ENCODE data around the gene NECTIN4. TPM values are rescaled to one million over a fixed set of nuclear protein-coding genes. Genes with fewer than 3 reads are reported as not detected.

NECTIN4 gene
- under 1 TPM; 0.12 to 0.16 TPM for total RNA-seq

DNA sequence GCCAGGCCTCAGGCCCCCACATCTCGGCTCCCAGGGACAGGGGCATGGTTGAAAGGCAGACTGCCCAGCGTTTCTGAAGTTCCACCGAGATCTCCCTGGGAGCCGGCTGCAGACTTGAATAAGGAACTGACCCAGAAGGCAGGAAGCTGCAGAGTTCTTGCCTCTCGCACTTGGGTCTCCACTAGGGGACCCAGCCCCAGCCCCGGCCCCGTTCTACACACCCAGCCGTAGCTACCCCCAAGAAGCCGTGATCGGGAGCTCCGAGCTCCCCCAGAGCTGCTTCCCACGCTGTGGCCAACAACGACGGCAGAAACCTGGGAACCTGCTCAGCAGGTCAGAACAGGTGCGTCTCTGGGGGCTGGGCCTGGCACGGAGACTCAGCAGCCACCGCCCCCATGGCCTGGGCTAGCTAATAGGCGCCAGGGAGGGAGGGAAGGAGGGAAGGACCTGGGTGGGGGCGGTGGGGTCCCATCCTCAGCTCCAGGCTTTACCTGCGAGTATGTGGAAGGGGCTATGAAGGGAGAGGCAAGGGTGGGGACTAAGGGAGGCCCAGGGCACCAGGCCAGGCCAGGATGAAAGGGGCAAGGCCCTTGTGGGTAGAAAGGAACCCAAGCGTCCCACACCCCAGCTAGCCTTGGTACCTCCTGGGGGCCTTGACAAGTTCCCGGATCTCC is at the start of gene NECTIN4:
Gene NECTIN4, minus strand, starts transcription at position 308 of the 674 bp plus-strand sequence. Its CDS starts 262 bp downstream, at position 46.
- no peak within 1 kb of the TSS for H3K4me3 Mint-ChIP-seq
- no peaks in the 10 kb centered on the region for H3K9me3 Mint-ChIP-seq
- peaks cover 48% of the 10 kb centered on the region for H3K4me1 Mint-ChIP-seq
- H3K27me3 Mint-ChIP-seq: no peaks in the 10 kb centered on the region
- H3K27ac Mint-ChIP-seq: no peak within 1 kb of the TSS
- no peak for DNase-seq
- no peaks in the 10 kb centered on the region for H3K36me3 Mint-ChIP-seq

DNA sequence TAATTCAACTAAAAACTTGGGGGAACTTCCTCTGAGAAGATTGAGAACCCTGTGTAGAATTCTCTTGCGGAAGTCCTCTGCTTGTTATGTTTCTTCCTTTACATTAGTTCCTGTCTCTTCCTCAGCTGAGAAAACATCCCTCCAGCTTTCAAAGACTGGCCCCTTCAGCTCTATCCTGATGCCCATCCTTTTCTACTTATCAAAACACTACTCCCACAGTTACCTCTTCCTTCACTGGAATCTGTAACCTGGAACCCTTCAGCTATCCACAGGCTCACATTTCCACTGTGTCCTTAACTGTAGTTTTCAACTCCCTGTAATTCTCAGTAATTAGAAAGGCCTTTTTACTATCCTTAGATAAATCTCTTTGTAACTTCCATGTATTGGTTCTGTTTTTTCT is 49.1 kb upstream of the NECTIN4 start:
- H3K36me3 Mint-ChIP-seq: peaks cover 5% of the 10 kb centered on the region
- H3K4me3 Mint-ChIP-seq: no peak overlapping the region

DNA sequence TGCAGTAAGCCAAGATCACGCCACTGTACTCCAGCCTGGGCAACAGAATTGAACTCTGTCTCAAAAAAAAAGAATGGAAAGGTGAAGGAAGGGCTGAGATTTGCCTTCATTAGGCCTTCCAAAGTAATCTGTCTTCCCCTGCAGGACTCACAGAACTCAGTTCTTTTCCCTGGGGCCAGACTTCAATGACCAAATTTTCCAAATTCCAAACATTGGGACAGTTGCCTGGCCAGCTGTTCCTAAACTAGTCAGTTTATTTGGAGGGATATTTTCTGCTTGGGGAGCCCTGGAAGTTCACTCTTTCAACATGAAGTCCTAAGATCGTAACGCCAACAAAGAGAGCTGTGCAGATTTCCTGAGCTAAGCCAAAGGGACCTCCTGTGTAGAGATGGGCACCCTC is 48.5 kb upstream of the NECTIN4 start:
- DNase-seq: no peak
- peaks cover 5% of the 10 kb centered on the region for H3K36me3 Mint-ChIP-seq
- H3K27ac Mint-ChIP-seq: no peak overlapping the region
- H3K4me3 Mint-ChIP-seq: no peak overlapping the region
- no peaks in the 10 kb centered on the region for H3K27me3 Mint-ChIP-seq
- peaks cover 7% of the 10 kb centered on the region for H3K4me1 Mint-ChIP-seq
- no peaks in the 10 kb centered on the region for H3K9me3 Mint-ChIP-seq

More for the DNA sequence above, 49.1 kb upstream of the NECTIN4 start:
- DNase-seq: no peak
- Mint-ChIP-seq H3K4me1 (peaks cover 7% of the 10 kb centered on the region), H3K27ac (no peak overlapping the region), H3K27me3 (no peaks in the 10 kb centered on the region), H3K9me3 (no peaks in the 10 kb centered on the region)

DNA sequence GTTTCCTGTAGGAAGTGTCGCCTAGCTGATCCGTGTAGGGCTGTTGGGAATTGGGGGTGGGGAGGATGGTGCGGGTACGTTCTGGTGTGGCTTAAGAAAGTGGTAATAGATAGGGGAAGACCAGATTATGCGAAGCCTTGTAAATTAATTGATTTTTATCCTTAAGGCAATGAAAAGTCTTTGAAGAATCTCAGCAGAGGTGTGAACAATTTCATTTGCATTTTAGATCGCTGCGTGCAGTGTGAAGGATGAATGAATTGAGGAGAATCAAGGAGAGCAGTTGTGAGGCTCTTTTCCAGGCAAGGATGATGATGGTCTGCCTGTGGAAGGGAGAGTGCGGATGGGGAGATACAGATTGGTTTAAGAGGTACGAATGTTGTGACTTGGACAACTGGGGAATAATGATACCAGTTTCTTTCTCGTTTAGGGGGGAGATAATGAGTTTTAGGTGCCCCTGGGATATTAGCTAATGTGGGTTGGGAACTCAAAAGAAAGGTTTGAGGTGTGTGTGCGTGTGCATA is 43.9 kb upstream of the NECTIN4 start:
- Mint-ChIP-seq H3K4me3 (no peak overlapping the region), H3K27ac (no peak overlapping the region), H3K9me3 (no peaks in the 10 kb centered on the region), H3K27me3 (no peaks in the 10 kb centered on the region), H3K4me1 (peaks cover 44% of the 10 kb centered on the region), H3K36me3 (peaks cover 27% of the 10 kb centered on the region)
- no peak for DNase-seq

DNA sequence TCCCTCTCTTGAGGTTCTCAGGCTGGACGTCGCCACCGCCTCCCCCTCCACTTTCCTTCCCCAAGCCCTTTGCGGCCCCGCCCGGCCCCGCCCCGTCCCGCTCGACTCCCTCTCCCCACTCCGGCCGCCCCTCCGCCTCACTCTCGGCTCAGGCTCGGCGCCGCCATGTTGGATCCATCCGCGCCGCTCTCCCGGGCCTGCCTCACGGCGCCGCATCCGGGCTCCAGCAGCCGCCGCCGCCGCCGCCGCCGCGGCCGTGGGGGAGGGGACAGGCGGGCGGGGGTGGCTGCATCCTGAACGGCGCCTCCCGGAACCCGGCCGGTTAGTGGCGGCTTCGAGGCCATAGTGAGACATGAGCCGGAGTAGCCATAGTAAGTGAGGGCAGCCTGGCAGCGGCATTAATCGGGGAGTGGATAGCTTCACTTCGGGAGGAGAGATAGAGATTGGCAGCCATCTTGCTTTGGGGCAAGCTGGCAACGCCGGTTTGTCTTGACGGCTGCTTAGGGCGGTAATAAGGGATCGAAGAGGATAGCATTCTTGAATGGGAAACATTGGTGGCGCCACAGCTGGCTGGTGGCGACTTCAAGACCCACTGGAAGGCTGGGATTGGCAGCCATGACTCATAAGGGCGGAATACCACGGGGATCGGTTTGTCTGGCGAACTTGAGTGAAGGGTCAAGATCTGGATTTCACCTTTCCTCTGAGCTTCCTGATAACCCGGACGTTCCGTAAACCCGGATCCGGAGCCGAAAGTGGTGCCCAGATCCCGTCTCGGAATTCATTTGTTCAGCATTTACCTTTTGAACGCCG is 43.3 kb upstream of the NECTIN4 start, which contains the start of gene DEDD:
Gene DEDD, minus strand, starts transcription at position 258 of the 810 bp plus-strand sequence. CDS start 8,205 bp downstream, outside the sequence.
- Mint-ChIP-seq H3K36me3 (peaks cover 34% of the 10 kb centered on the region), H3K4me1 (peaks cover 50% of the 10 kb centered on the region), H3K27me3 (no peaks in the 10 kb centered on the region), H3K4me3 (no peak within 1 kb of the TSS), H3K27ac (no peak within 1 kb of the TSS), H3K9me3 (no peaks in the 10 kb centered on the region)
- peak; percentile 90 for DNase-seq

DNA sequence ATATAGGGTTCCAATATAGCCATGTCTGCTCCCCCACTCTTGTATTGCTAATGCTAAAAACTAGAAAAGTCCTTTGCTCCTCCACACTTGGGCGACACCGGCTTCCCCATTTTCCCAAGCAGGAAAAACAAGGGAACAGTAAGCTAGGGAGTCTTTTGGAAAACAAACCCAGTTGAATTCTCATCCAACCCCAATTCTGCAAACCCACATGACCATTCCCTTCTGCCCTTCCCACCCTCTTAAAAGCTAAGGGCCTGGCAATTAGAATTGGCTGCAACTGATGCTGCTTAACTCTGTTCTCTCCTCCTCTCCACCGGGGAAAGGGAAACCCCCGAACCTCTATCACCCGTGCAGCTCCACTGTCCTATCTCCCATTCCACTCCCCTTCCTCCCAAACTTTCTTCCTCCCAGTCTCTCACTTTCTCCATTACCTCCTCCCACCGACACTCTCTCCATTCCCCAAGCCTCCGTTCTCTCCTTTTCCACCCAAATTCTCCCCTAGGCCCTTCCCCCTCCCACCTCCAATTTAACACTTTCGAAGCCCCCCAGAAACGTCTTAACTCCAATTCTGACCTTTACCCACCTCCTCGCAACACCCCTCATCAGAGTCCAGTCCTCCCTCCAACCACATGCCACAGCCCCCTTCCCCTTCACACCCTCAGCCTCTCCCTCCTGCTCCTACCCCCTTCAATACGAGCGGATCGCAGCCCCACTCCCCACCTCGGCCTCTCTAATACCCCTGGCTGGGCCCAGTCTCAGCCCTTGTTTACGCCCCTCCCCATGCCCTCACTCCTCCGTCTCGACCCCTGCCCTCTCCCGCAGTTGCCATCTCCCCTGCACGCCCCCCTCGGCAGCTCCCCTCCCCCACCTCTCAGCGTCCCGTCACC is 42.4 kb upstream of the NECTIN4 start:
- Mint-ChIP-seq H3K27me3 (no peaks in the 10 kb centered on the region), H3K9me3 (no peaks in the 10 kb centered on the region), H3K27ac (no peak overlapping the region), H3K4me1 (peaks cover 55% of the 10 kb centered on the region), H3K4me3 (no peak overlapping the region), H3K36me3 (peaks cover 41% of the 10 kb centered on the region)
- DNase-seq: no peak

DNA sequence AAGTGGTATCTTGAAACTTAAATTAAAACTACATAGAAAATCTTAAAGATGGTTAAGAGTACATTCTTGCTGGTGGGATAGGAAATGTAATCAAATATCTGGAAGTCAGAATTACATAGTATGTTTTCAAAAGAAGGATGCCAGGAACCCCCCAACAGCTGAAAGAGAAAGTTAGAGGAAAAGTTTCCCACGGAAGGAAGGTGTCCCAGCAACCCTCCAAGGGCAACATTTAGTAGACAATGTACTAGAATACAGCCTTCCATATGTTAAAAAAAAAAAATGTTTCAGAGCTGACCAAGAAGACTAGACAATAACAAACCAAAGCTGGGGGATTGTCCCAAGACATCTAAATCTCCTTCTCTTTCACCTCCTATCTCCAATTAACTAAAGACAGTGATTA is 40.9 kb upstream of the NECTIN4 start:
- Mint-ChIP-seq H3K27ac (peak overlapping the region; percentile 67), H3K4me1 (peaks cover 58% of the 10 kb centered on the region), H3K9me3 (no peaks in the 10 kb centered on the region), H3K36me3 (peaks cover 49% of the 10 kb centered on the region), H3K27me3 (no peaks in the 10 kb centered on the region), H3K4me3 (no peak overlapping the region)
- DNase-seq: no peak

DNA sequence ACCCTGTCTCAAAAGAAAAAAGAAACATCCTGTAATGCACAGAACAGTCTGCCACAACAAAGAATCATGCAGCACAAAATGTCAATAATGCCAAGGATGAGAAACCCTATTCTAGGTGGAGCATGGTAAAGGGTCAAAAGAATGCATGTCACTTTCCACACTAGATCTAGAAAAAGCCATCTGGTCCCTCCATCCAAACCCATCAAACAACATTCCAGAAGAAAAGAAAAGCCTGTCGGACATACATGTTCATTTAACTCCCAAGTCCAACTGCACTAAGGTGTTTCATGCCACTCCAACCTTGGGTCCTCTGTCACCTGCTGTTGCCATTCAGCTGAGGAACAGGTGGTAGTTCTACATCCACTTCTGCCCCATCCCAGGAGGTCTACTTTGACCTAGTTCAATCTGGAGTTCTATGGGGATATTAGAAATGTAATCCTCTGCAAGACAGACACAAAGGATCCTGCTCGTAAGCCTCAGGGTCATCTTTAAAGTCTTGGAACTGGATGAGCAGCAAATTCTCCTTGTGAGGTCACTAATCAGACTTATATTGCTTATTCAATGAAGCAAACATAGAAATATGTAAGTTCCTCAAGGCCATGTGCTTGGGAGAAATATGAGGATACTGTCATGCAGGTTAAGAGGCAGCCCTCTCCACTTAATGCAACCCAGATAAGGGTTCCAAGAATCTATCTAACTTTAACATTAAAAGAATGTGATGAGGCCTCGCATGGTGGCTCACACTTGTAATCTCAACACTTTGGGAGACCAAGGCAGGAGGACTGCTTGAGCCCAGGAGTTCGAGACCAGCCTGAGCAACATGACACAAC is 39.4 kb upstream of the NECTIN4 start:
- Mint-ChIP-seq H3K9me3 (no peaks in the 10 kb centered on the region), H3K27me3 (no peaks in the 10 kb centered on the region), H3K4me3 (no peak overlapping the region), H3K36me3 (peaks cover 49% of the 10 kb centered on the region), H3K4me1 (peaks cover 55% of the 10 kb centered on the region), H3K27ac (peak overlapping the region; percentile 9)
- DNase-seq: no peak

DNA sequence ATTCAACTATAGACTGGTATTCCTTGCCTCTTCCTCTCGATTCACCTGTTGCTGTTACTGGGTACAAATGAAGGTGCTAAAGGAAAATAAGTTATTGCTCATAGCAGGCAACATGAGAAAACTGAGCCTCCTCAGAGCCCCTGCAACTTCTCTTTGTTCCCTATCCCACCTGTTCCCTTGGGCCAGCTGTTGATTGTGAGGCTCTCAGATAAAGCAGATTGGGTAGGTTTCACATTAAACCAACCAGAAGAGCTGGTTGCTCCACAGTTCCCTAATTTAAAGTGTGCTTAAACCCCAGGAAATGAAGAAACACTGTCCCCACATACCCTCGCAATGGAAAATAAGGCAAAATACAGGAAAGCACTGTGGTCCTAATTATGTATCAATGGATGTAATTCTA is 38.3 kb upstream of the NECTIN4 start:
- H3K27ac Mint-ChIP-seq: peak overlapping the region; percentile 7
- no peak for DNase-seq
- H3K27me3 Mint-ChIP-seq: no peaks in the 10 kb centered on the region
- no peak overlapping the region for H3K4me3 Mint-ChIP-seq
- peaks cover 54% of the 10 kb centered on the region for H3K36me3 Mint-ChIP-seq
- peaks cover 55% of the 10 kb centered on the region for H3K4me1 Mint-ChIP-seq
- H3K9me3 Mint-ChIP-seq: no peaks in the 10 kb centered on the region

DNA sequence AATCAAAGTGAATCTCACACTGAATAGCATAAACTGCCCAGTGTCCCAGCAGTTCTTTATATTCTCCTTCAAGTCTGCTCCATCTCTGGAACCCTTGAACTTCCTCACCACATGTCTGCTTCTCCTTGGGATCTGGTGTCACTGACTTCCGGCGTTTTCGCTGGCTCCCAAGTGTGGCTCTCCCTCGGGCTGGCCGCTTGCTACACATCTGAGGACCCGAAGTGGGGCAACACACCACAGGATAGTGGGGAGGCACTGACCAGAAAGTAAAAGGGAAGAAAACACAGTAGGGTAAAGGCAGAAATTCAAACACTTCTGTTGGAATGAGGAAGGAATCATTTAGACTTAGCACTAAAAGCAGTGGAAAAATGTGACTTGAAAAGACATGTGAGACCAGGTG is 33.6 kb upstream of the NECTIN4 start:
- H3K27me3 Mint-ChIP-seq: no peaks in the 10 kb centered on the region
- H3K36me3 Mint-ChIP-seq: peaks cover 51% of the 10 kb centered on the region
- no peak for DNase-seq
- H3K9me3 Mint-ChIP-seq: no peaks in the 10 kb centered on the region
- peaks cover 51% of the 10 kb centered on the region for H3K4me1 Mint-ChIP-seq
- H3K4me3 Mint-ChIP-seq: no peak overlapping the region
- H3K27ac Mint-ChIP-seq: peak overlapping the region; percentile 7

DNA sequence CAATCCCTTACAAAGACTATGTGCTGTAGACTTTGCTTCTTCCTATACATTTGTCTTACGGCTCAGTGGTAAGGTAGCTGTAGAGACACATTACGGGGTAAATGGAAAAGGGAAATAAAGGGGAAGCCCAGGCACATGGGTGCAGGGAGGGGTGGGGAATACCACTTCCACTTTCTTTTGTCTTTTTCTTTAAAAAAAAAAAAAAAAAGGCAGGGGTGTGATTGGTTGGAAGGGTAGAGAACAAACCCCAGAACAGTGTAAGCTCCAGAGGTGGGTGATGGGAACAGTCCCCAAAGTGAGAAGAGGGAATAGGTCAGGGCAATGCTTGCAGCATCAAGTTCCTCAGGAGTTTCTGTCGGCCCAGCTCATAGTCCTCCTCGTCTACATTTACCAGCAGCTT is 32.5 kb upstream of the NECTIN4 start:
- H3K4me1 Mint-ChIP-seq: peaks cover 44% of the 10 kb centered on the region
- no peak for DNase-seq
- no peaks in the 10 kb centered on the region for H3K9me3 Mint-ChIP-seq
- H3K36me3 Mint-ChIP-seq: peaks cover 45% of the 10 kb centered on the region
- H3K4me3 Mint-ChIP-seq: no peak overlapping the region
- peak overlapping the region; percentile 85 for H3K27ac Mint-ChIP-seq
- H3K27me3 Mint-ChIP-seq: no peaks in the 10 kb centered on the region

DNA sequence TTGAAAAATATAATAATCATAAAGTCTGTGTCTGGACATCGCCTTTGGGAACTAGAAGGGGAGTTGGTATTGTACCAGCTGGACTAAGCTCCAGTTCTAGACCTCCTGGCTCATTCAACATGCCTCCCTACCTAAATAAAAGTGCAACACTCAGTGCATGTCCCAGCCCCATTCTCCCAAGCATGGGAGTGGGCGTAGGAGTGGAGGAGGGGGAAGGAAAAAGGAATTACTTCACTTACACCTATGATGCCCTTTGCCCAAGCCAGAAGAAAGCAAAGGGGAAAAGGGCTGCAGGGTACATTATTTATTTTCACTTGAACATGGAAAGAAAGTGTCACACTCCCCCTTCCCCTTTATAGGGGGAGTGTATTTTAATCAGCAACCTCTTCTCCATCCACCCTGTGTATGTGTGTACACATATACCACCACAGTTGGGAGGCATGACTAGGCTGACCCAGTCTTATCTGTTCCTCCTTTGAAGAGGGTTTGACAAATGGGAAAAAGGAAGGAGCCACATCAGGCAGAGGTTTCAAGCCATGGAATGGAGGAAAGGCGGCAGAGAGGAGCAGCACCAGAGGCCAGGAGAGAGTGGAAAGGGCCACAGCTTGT is 31.8 kb upstream of the NECTIN4 start:
- H3K4me3 Mint-ChIP-seq: peak overlapping the region; percentile 37
- DNase-seq: no peak
- peak overlapping the region; percentile 85 for H3K27ac Mint-ChIP-seq
- no peaks in the 10 kb centered on the region for H3K27me3 Mint-ChIP-seq
- H3K9me3 Mint-ChIP-seq: no peaks in the 10 kb centered on the region
- peaks cover 47% of the 10 kb centered on the region for H3K36me3 Mint-ChIP-seq
- H3K4me1 Mint-ChIP-seq: peaks cover 47% of the 10 kb centered on the region

DNA sequence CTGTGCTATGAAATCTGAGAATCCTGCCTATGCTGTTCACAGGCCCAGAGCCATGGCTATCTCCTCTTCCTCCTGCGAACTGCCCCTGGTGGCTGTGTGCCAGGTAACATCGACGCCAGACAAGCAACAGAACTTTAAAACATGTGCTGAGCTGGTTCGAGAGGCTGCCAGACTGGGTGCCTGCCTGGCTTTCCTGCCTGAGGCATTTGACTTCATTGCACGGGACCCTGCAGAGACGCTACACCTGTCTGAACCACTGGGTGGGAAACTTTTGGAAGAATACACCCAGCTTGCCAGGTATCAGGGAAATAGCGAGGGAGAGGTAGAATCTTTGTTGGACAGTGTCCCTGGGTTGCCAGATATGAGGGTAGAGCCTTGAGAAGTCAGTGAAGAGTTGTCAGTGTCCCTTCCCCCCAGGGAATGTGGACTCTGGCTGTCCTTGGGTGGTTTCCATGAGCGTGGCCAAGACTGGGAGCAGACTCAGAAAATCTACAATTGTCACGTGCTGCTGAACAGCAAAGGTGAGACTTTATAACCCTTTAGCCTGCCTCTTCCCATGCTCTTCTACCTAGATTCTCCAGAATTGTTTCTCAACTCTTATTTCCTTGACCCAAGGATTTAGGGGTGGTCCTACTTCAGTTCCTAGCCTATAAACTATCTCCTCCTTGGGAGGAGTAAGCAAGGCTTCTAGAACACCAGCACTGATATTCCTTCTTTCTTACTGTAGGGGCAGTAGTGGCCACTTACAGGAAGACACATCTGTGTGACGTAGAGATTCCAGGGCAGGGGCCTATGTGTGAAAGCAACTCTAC is 29.9 kb upstream of the NECTIN4 start:
- Mint-ChIP-seq H3K36me3 (peaks cover 57% of the 10 kb centered on the region), H3K9me3 (no peaks in the 10 kb centered on the region), H3K27ac (peak overlapping the region; percentile 90), H3K27me3 (no peaks in the 10 kb centered on the region), H3K4me3 (peak overlapping the region; percentile 93), H3K4me1 (peaks cover 59% of the 10 kb centered on the region)
- DNase-seq: peak; percentile 74
